ENCODE data around the gene GPR183.

DNA sequence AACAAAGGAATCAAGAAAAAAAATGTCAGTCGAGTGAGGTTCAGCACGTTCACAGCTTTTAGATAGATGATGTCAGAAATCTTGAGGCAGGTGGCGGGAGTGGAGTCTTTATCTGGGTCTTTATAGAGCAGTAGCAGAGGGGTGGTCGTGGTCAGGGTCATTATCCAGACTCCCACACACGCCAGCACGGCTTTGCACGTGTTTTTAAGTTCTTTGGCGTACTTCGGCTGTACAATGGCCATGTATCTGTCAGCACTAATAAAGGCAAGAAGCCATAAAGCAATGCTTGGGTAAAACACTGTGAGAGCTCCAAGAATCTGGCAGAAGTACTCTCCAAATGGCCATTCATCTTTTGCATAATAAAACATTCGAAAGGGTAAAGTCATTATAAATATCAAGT, 51.9 kb downstream of the GPR183 start:
- TF ChIP-seq POLR2A (IDR thresholded peaks at IDR 0.05; ENCODE audit: low read length) = no peak
- no peak for TF ChIP-seq GATA1 (IDR thresholded peaks at IDR 0.05; ENCODE audit: low read depth, low read length)
